Endothelial cell (in vitro differentiated cells): ENCODE results near the gene CCDC126. TPM values are rescaled to one million over a fixed set of nuclear protein-coding genes. Genes with fewer than 3 reads are reported as not detected.

ENCODE experiments used
- DNase-seq: peaks from one replicate; pipeline ENCODE4 v3.0.0; 2021; ENCODE audit warnings: low spot score
- H3K27ac Mint-ChIP-seq: one replicate; pipeline ENCODE4 v1.8.0; 2021; ENCODE audit warnings: mixed read lengths, inconsistent platforms; ENCODE audit not compliant: unreplicated experiment
- H3K27me3 Mint-ChIP-seq: one replicate; pipeline ENCODE4 v1.8.0; 2021; ENCODE audit warnings: mild to moderate bottlenecking, moderate library complexity, mixed read lengths, inconsistent platforms; ENCODE audit not compliant: unreplicated experiment
- H3K36me3 Mint-ChIP-seq: one replicate; pipeline ENCODE4 v1.8.0; 2021; ENCODE audit warnings: mild to moderate bottlenecking, low read depth, mixed read lengths, inconsistent platforms; ENCODE audit not compliant: unreplicated experiment
- H3K4me1 Mint-ChIP-seq: one replicate; pipeline ENCODE4 v1.8.0; 2021; ENCODE audit warnings: mild to moderate bottlenecking, mixed read lengths, inconsistent platforms; ENCODE audit not compliant: unreplicated experiment
- H3K4me3 Mint-ChIP-seq: one replicate; pipeline ENCODE4 v1.8.0; 2021; ENCODE audit warnings: mild to moderate bottlenecking, mixed read lengths, inconsistent platforms; ENCODE audit not compliant: unreplicated experiment
- H3K9me3 Mint-ChIP-seq: one replicate; pipeline ENCODE4 v1.8.0; 2021; ENCODE audit warnings: mixed read lengths, inconsistent platforms; ENCODE audit not compliant: unreplicated experiment
- CTCF ChIP-seq: fragments of 200-600 bp; sonication (generic); IDR thresholded peaks from one replicate; pipeline ENCODE4 v1.5.0; 2021; ENCODE audit warnings: antibody characterized with exemption; ENCODE audit not compliant: unreplicated experiment
- total RNA-seq: library from RNA; stranded (reverse); fragmentation: NEBNext Ultra II Directional; extraction: Animal tissue kit (Norgen Biotek cat#: 25700); gene quantifications from one replicate; pipeline ENCODE4 v1.2.1, GENCODE V29; 2021; ENCODE audit not compliant: unreplicated experiment

The CCDC126 gene
- total RNA-seq, 1 donor from 2014 or later: 10.2 TPM

GRCh38 chr7:23622506-23622925 lies 25.3 kb downstream of the CCDC126 start:
- no peaks in the 10 kb centered on the region for H3K27me3 Mint-ChIP-seq
- H3K4me1 Mint-ChIP-seq: no peaks in the 10 kb centered on the region

GRCh38 chr7:23628370-23628769 lies 31.2 kb downstream of the CCDC126 start:
- Mint-ChIP-seq H3K4me3 (no peak overlapping the region), H3K36me3 (no peaks in the 10 kb centered on the region), H3K9me3 (no peaks in the 10 kb centered on the region), H3K27me3 (no peaks in the 10 kb centered on the region), H3K27ac (no peak overlapping the region), H3K4me1 (no peaks in the 10 kb centered on the region)
- DNase-seq: no peak
- TF ChIP-seq CTCF: no peak

More at GRCh38 chr7:23622506-23622925, 25.3 kb downstream of the CCDC126 start:
- H3K36me3 Mint-ChIP-seq: peaks cover 15% of the 10 kb centered on the region
- no peak overlapping the region for H3K4me3 Mint-ChIP-seq
- H3K27ac Mint-ChIP-seq: no peak overlapping the region
- DNase-seq: no peak
- no peaks in the 10 kb centered on the region for H3K9me3 Mint-ChIP-seq
- TF ChIP-seq CTCF: no peak

- Mint-ChIP-seq H3K4me3 (no peak overlapping the region), H3K4me1 (no peaks in the 10 kb centered on the region), H3K27ac (no peak overlapping the region), H3K27me3 (no peaks in the 10 kb centered on the region), H3K36me3 (peaks cover 9% of the 10 kb centered on the region), H3K9me3 (no peaks in the 10 kb centered on the region)
- no peak for DNase-seq
- no peak for TF ChIP-seq CTCF
These were observed 36.2 kb downstream of the CCDC126 start for GRCh38 chr7:23633417-23633816.

- H3K36me3 Mint-ChIP-seq: no peaks in the 10 kb centered on the region
- no peaks in the 10 kb centered on the region for H3K27me3 Mint-ChIP-seq
- no peak for TF ChIP-seq CTCF
- H3K9me3 Mint-ChIP-seq: no peaks in the 10 kb centered on the region
- H3K4me3 Mint-ChIP-seq: no peak overlapping the region
- H3K27ac Mint-ChIP-seq: no peak overlapping the region
- peaks cover 3% of the 10 kb centered on the region for H3K4me1 Mint-ChIP-seq
- no peak for DNase-seq
These were observed 48.6 kb downstream of the CCDC126 start for GRCh38 chr7:23645822-23646221.

- H3K4me1 Mint-ChIP-seq: no peaks in the 10 kb centered on the region
These were observed 56.8 kb downstream of the CCDC126 start for GRCh38 chr7:23653942-23654341.

More at GRCh38 chr7:23653942-23654341, 56.8 kb downstream of the CCDC126 start:
- H3K27me3 Mint-ChIP-seq: no peaks in the 10 kb centered on the region
- DNase-seq: no peak
- H3K4me3 Mint-ChIP-seq: no peak overlapping the region
- TF ChIP-seq CTCF: no peak
- peaks cover 28% of the 10 kb centered on the region for H3K9me3 Mint-ChIP-seq
- H3K27ac Mint-ChIP-seq: no peak overlapping the region
- peaks cover 20% of the 10 kb centered on the region for H3K36me3 Mint-ChIP-seq
